HepG2 (cell line): ENCODE results near the gene RNF222. TPM values are rescaled to one million over a fixed set of nuclear protein-coding genes. Genes with fewer than 3 reads are reported as not detected.

Source experiments
- ATAC-seq: fragments of 200-7000 bp; cut with Tn5 transposase; 3 replicates; pipeline ENCODE4 v1.9.1; 2020; ENCODE audit warnings: mild to moderate bottlenecking, moderate library complexity
- BruUV-seq: library from RNA; stranded (reverse); fragments of 400-500 nt; replicated peaks from 2 replicates; lab custom pipeline; 2021; lab: Mats Ljungman, UMichigan
- CTCF ChIA-PET: fragments of 300-600 bp; formaldehyde crosslinking; extraction: SDS; loops from one replicate; lab custom pipeline; 2021; ENCODE audit warnings: low total read pairs, inconsistent platforms, low intra/inter-chr PET ratio; lab: Yijun Ruan, JAX
- POLR2A ChIA-PET: fragments of 350-600 bp; sonication (Branson Sonifier 250); formaldehyde crosslinking; loops from one replicate; lab custom pipeline; 2020; ENCODE audit warnings: antibody characterized with exemption, inconsistent platforms; lab: Yijun Ruan, JAX
- DNase-seq: peaks from one replicate; pipeline ENCODE4 v3.0.0-alpha.2; 2015; ENCODE audit warnings: low spot score
- FAIRE-seq: peaks from 3 replicates; lab custom pipeline; 2011; peaks lifted over from hg19 to GRCh38; lab: Jason Lieb, UNC
- H2AFZ ChIP-seq: one replicate; pipeline ENCODE4 v1.6.1; 2011; ENCODE audit warnings: low read length, inconsistent platforms
- H3K27ac ChIP-seq: fragments of 300-600 bp; 3 replicates; pipeline ENCODE4 v1.8.0; 2011; ENCODE audit warnings: mixed run types, mild to moderate bottlenecking, mixed read lengths, low read length, inconsistent platforms; ENCODE audit not compliant: insufficient read depth; ENCODE audit errors: extremely low read length
- H3K27me3 ChIP-seq, 2 experiments: fragments of 200-600 bp in 1 of 2; 2 replicates in 1 of 2; 3 replicates in 1 of 2; pipeline versions ENCODE4 v1.6.0 to v1.8.0; 2011; ENCODE audit warnings: low read length in 2 of 2, mild to moderate bottlenecking in 2 of 2, moderate library complexity in 2 of 2, inconsistent platforms in 1 of 2; ENCODE audit not compliant: insufficient read depth in 2 of 2, control insufficient read depth in 1 of 2
- H3K36me3 ChIP-seq, 2 experiments: fragments of 200-600 bp in 1 of 2; replicated peaks in 1 of 2; 2 replicates in 1 of 2; 3 replicates in 1 of 2; pipeline versions ENCODE4 v1.5.1 to v1.8.0; 2011; ENCODE audit warnings: low read length in 2 of 2, inconsistent platforms in 1 of 2; ENCODE audit not compliant: insufficient read depth in 2 of 2, control insufficient read depth in 1 of 2
- H3K4me1 ChIP-seq: 2 replicates; pipeline ENCODE4 v1.5.1; 2012; ENCODE audit warnings: low read length, inconsistent platforms; ENCODE audit not compliant: insufficient read depth
- H3K4me2 ChIP-seq: 2 replicates; pipeline ENCODE4 v1.6.0; 2011; ENCODE audit warnings: low read depth, low read length, inconsistent platforms
- H3K4me3 ChIP-seq, 3 experiments: fragments of 200-600 bp in 1 of 3; sonication (generic), shearing (Covaris generic) in 1 of 3; replicated peaks in 1 of 3; 2 replicates each; pipeline ENCODE4 v1.5.1; 2011 to 2016; ENCODE audit warnings: low read length in 3 of 3, inconsistent platforms in 2 of 3, low read depth in 2 of 3, mild to moderate bottlenecking in 2 of 3, control low read depth in 1 of 3, mixed read lengths in 1 of 3; ENCODE audit not compliant: insufficient read depth in 1 of 3
- H3K79me2 ChIP-seq: one replicate; pipeline ENCODE4 v1.6.1; 2011; ENCODE audit warnings: low read length, inconsistent platforms; ENCODE audit not compliant: insufficient read depth
- H3K9ac ChIP-seq: 2 replicates; pipeline ENCODE4 v1.6.0; 2011; ENCODE audit warnings: mild to moderate bottlenecking, low read depth, low read length, inconsistent platforms; ENCODE audit not compliant: insufficient read depth
- H3K9me3 ChIP-seq: 2 replicates; pipeline ENCODE4 v1.5.1; 2012; ENCODE audit warnings: mild to moderate bottlenecking, low read length
- H4K20me1 ChIP-seq: 2 replicates; pipeline ENCODE4 v1.6.0; 2011; ENCODE audit warnings: inconsistent platforms, mild to moderate bottlenecking, low read length, moderate library complexity; ENCODE audit not compliant: insufficient read depth
- DNMT1 ChIP-seq: sonication (generic); formaldehyde crosslinking; IDR thresholded peaks from 2 replicates; pipeline ENCODE4 v1.5.1; 2020; ENCODE audit warnings: mild to moderate bottlenecking, missing genetic modification reagents
- EED ChIP-seq: sonication (generic); formaldehyde crosslinking; IDR thresholded peaks from 2 replicates; pipeline ENCODE4 v1.5.0; 2020; ENCODE audit warnings: mild to moderate bottlenecking, missing genetic modification reagents
- FOSL2 ChIP-seq: sonication (generic); formaldehyde crosslinking; IDR thresholded peaks from 2 replicates; pipeline ENCODE4 v1.4.0; 2020; ENCODE audit warnings: missing genetic modification reagents
- HOXA3 ChIP-seq: sonication (generic); formaldehyde crosslinking; IDR thresholded peaks from 2 replicates; pipeline ENCODE4 v1.5.0; 2020; ENCODE audit warnings: missing genetic modification reagents
- KDM3A ChIP-seq: IDR thresholded peaks from 2 replicates; pipeline ENCODE4 v1.6.1; 2018; ENCODE audit warnings: low read depth, missing compliant biosample characterization
- SALL1 ChIP-seq: sonication (generic); formaldehyde crosslinking; IDR thresholded peaks from 2 replicates; pipeline ENCODE4 v1.8.0; 2022; ENCODE audit warnings: mild to moderate bottlenecking, missing genetic modification reagents
- TAF1 ChIP-seq: sonication (generic); formaldehyde crosslinking; IDR thresholded peaks from 2 replicates; pipeline ENCODE4 v1.4.0; 2020; ENCODE audit warnings: missing genetic modification reagents
- U2AF2 ChIP-seq: fragments of 200-400 bp; formaldehyde crosslinking; IDR thresholded peaks from 2 replicates; pipeline ENCODE4 v1.6.1; 2017; ENCODE audit warnings: low read depth, mild to moderate bottlenecking, low read length
- ZFP36L2 ChIP-seq: sonication (generic); formaldehyde crosslinking; IDR thresholded peaks from 2 replicates; pipeline ENCODE4 v1.4.0; 2020; ENCODE audit warnings: missing genetic modification reagents
- ZFX ChIP-seq: sonication (generic); formaldehyde crosslinking; IDR thresholded peaks from 2 replicates; pipeline ENCODE4 v1.4.0; 2020; ENCODE audit warnings: mild to moderate bottlenecking, low read depth, missing genetic modification reagents, moderate library complexity
- ZNF282 ChIP-seq: fragments of 450-650 bp; IDR thresholded peaks from 2 replicates; pipeline ENCODE4 v1.6.1; 2018; ENCODE audit not compliant: partially characterized antibody
- ZNF430 ChIP-seq: sonication (generic); formaldehyde crosslinking; IDR thresholded peaks from 2 replicates; pipeline ENCODE4 v1.9.0; 2021; ENCODE audit warnings: mild to moderate bottlenecking, missing genetic modification reagents
- ZNF777 ChIP-seq: sonication (generic); formaldehyde crosslinking; IDR thresholded peaks from 2 replicates; pipeline ENCODE4 v1.4.0; 2020; ENCODE audit warnings: missing genetic modification reagents
- ZZZ3 ChIP-seq: sonication (generic); formaldehyde crosslinking; IDR thresholded peaks from 2 replicates; pipeline ENCODE4 v1.4.0; 2020; ENCODE audit warnings: missing genetic modification reagents, mild to moderate bottlenecking, borderline replicate concordance
- WGBS: methylation state at CpG from one replicate; pipeline ENCODE4 v1.1.6; 2017; ENCODE audit warnings: low lambda C conversion rate; 5-methylcytosine and 5-hydroxymethylcytosine counted together
- in situ Hi-C: cut with HindIII; loops from 2 replicates; pipeline ENCODE4 v1.10.0; 2017; ENCODE audit warnings: low pct_unique_long_range_greater_than_20kb; ENCODE audit not compliant: extremely low pct_ligation_motif_present
- intact Hi-C: fragments of 100-400 bp; cut with micrococcal nuclease; formaldehyde crosslinking; loops from one replicate; pipeline ENCODE4 v1.10.0; 2022; ENCODE audit not compliant: unreplicated experiment
- polyA plus RNA-seq, 8 experiments: library from polyadenylated mRNA; depleted of rRNA in 3 of 8; stranded (reverse) in 7 of 8; unstranded in 1 of 8; fragments of >200 nt; fragmentation: Illumina TruSeq in 4 of 8; extraction: Trizol in 4 of 8; gene quantifications; 2 replicates each; pipeline versions ENCODE4 v1.2.1 to v1.2.3, GENCODE V29; 2011 to 2016; ENCODE audit warnings: low read depth in 4 of 8, missing spikeins in 1 of 8, mixed read lengths in 1 of 8; ENCODE audit not compliant: insufficient read depth in 1 of 8
- total RNA-seq, 5 experiments: library from RNA; depleted of rRNA; stranded (reverse); fragments of >200 nt; fragmentation: Illumina TruSeq; extraction: Trizol; gene quantifications; 2 replicates each; pipeline ENCODE4 v1.2.3, GENCODE V29; 2016; ENCODE audit warnings: low read depth in 1 of 5
- TF ChIP-seq, protein P1 (sequence below): sonication (generic); formaldehyde crosslinking; IDR thresholded peaks from 2 replicates; pipeline ENCODE4 v1.4.0; 2020; ENCODE audit warnings: missing genetic modification reagents
- TF ChIP-seq, protein P2 (sequence below): sonication (generic); formaldehyde crosslinking; IDR thresholded peaks from 2 replicates; pipeline ENCODE4 v1.8.0; 2022; ENCODE audit warnings: mild to moderate bottlenecking, missing genetic modification reagents, moderate library complexity

RNF222 gene
- total and polyA plus RNA-seq, 2 of the 13 experiments (the other 11 are each of a cell fraction or from before 2014, with no cell fraction given) = not detected

DNA sequence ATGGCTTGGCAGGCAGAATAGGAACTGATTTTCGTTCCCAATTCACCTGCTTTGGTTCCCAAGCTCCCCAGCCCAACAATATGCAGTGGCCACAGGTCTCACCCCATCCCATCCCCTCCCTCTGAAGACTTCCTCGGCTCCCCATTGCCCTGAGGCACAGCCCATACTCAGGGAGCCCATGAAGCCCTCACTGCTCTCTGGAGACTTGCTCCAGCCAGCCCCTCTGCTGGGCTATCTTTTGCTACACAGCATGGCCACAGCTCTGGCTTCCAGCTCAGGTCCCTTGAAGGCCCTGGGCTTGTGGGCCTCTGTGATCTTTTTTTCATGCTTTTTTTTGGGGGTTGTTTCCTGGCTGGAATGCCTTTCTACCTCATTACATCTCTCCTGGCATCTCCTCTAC is 8.5 kb upstream of the RNF222 start:
- Histone ChIP-seq H3K79me2 (no peaks in the 10 kb centered on the region), H3K4me1 (peaks cover 53% of the 10 kb centered on the region), H2AFZ (peak overlapping the region; percentile 49), H4K20me1 (no peaks in the 10 kb centered on the region), H3K27ac (no peak overlapping the region), H3K9me3 (no peaks in the 10 kb centered on the region), H3K36me3 (no peaks in the 10 kb centered on the region), H3K9ac (peak overlapping the region; percentile 57; the same call in 1 of the 2 replicates), H3K27me3 (no peaks in the 10 kb centered on the region), H3K4me3 (peak overlapping the region in 1 of 3 experiments; percentile 62; a peak in 1 of 6 replicates), H3K4me2 (peak overlapping the region; percentile 69)
- CTCF ChIA-PET = no interaction called here
- in situ Hi-C loops = loop anchor here (10.0 kb wide), 1 partner anchor 339 kb away; the partner anchor contains the start of gene CCDC42
- TF ChIP-seq ZFP36L2 (CRISPR knock-in tag) (no peak), KDM3A (CRISPR knock-in tag) (no peak), ZNF430 (CRISPR knock-in tag) (no peak)
- no peak for DNase-seq
- FAIRE-seq = no peak
- intact Hi-C loops = no loop called here
- BruUV-seq = no TSS peak
- ATAC-seq = peak; percentile 35; the same call in 2 of the 3 replicates
- POLR2A ChIA-PET = interaction anchor here (3.2 kb wide), 1 partner anchor 29 kb away, joined by 16 read pairs; the partner anchor contains the start of gene NDEL1
- WGBS = 51% methylated on average over 2 of the region's 2 CpGs

DNA sequence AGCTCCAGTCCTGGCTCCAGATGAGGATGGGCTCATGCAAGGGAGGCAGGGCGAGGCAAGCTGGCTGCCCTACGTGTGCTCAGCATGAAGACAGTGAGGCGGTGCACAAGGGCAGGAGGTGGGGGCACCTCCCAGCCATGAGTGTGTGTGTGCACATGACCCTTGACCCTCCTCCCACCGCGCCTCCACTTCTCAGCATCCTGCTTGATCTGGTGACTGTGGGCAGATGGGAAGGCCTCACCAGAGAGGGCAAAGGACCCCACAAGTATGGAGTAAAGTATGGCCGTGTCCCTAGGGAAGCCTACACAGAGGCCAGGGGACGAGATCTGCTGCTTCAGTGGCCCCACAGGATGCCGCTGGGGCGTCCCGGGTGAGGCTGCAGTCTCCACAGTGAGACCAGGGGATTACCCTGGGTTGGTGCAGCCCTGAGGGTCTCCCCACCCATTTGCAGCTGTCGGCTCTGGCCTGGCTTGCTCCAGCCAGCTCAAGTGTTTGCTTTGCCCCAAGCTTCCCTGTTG is 7.9 kb upstream of the RNF222 start:
- intact Hi-C loops (no loop called here), in situ Hi-C loops (loop anchor here (10.0 kb wide), 1 partner anchor 339 kb away; the partner anchor contains the start of gene CCDC42)
- ATAC-seq (peak; percentile 59), FAIRE-seq (no peak), DNase-seq (no peak)
- no peaks in the 10 kb centered on the region for H4K20me1 ChIP-seq
- 27% methylated on average over 3 of the region's 11 CpGs for WGBS
- H3K27ac ChIP-seq = no peak overlapping the region
- peak overlapping the region; percentile 69 for H3K4me2 ChIP-seq
- peaks cover 49% of the 10 kb centered on the region for H3K4me1 ChIP-seq
- no peaks in the 10 kb centered on the region for H3K79me2 ChIP-seq
- H3K9ac ChIP-seq = peak overlapping the region; percentile 57
- H3K27me3 ChIP-seq = no peaks in the 10 kb centered on the region
- H3K4me3 ChIP-seq = peak overlapping the region in 2 of 3 experiments; percentile 24 to 62; a peak in 5 of 6 replicates
- BruUV-seq = no TSS peak
- peak overlapping the region; percentile 49 for H2AFZ ChIP-seq
- H3K9me3 ChIP-seq = no peaks in the 10 kb centered on the region
- POLR2A ChIA-PET = interaction anchor here (3.2 kb wide), 1 partner anchor 30 kb away, joined by 16 read pairs; the partner anchor contains the start of gene NDEL1
- CTCF ChIA-PET = no interaction called here
- no peaks in the 10 kb centered on the region for H3K36me3 ChIP-seq
- TF ChIP-seq, protein P1, sequence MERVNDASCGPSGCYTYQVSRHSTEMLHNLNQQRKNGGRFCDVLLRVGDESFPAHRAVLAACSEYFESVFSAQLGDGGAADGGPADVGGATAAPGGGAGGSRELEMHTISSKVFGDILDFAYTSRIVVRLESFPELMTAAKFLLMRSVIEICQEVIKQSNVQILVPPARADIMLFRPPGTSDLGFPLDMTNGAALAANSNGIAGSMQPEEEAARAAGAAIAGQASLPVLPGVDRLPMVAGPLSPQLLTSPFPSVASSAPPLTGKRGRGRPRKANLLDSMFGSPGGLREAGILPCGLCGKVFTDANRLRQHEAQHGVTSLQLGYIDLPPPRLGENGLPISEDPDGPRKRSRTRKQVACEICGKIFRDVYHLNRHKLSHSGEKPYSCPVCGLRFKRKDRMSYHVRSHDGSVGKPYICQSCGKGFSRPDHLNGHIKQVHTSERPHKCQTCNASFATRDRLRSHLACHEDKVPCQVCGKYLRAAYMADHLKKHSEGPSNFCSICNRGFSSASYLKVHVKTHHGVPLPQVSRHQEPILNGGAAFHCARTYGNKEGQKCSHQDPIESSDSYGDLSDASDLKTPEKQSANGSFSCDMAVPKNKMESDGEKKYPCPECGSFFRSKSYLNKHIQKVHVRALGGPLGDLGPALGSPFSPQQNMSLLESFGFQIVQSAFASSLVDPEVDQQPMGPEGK = peak; percentile 64
- no peak for TF ChIP-seq U2AF2
- TF ChIP-seq EED (CRISPR knock-in tag) = no peak
- TF ChIP-seq FOSL2 = peak; percentile 26; the same call in 1 of the 2 replicates
- TF ChIP-seq DNMT1 = no peak
- TF ChIP-seq ZZZ3 (CRISPR knock-in tag) = 0 out of 2 replicates have a peak, but pooled peaks have one; percentile 18
- peak; percentile 71 for TF ChIP-seq ZFX (CRISPR knock-in tag)
- TF ChIP-seq ZNF282 = no peak
- peak; percentile 56; the same call in 1 of the 2 replicates for TF ChIP-seq SALL1 (CRISPR knock-in tag)
- TF ChIP-seq, protein P2, sequence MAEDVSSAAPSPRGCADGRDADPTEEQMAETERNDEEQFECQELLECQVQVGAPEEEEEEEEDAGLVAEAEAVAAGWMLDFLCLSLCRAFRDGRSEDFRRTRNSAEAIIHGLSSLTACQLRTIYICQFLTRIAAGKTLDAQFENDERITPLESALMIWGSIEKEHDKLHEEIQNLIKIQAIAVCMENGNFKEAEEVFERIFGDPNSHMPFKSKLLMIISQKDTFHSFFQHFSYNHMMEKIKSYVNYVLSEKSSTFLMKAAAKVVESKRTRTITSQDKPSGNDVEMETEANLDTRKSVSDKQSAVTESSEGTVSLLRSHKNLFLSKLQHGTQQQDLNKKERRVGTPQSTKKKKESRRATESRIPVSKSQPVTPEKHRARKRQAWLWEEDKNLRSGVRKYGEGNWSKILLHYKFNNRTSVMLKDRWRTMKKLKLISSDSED (CRISPR knock-in tag) = no peak
- TF ChIP-seq ZNF777 (CRISPR knock-in tag) = peak; percentile 48; the same call in 1 of the 2 replicates
- TF ChIP-seq HOXA3 = 0 out of 2 replicates have a peak, but pooled peaks have one; percentile 17
- TF ChIP-seq TAF1 (CRISPR knock-in tag) = no peak
